Activated CD4-positive, CD25-positive, alpha-beta regulatory T cell treated with anti-CD3 and anti-CD28 coated beads, Interleukin-2, amount 50 U/mL, for 16 hours (primary cell): Measurements from ENCODE around the gene ISG15.

Source experiments
- DNase-seq: peaks from one replicate; pipeline ENCODE4 v3.0.0-alpha.2; 2020; ENCODE audit warnings: low read depth, low spot score

ISG15 gene

DNA sequence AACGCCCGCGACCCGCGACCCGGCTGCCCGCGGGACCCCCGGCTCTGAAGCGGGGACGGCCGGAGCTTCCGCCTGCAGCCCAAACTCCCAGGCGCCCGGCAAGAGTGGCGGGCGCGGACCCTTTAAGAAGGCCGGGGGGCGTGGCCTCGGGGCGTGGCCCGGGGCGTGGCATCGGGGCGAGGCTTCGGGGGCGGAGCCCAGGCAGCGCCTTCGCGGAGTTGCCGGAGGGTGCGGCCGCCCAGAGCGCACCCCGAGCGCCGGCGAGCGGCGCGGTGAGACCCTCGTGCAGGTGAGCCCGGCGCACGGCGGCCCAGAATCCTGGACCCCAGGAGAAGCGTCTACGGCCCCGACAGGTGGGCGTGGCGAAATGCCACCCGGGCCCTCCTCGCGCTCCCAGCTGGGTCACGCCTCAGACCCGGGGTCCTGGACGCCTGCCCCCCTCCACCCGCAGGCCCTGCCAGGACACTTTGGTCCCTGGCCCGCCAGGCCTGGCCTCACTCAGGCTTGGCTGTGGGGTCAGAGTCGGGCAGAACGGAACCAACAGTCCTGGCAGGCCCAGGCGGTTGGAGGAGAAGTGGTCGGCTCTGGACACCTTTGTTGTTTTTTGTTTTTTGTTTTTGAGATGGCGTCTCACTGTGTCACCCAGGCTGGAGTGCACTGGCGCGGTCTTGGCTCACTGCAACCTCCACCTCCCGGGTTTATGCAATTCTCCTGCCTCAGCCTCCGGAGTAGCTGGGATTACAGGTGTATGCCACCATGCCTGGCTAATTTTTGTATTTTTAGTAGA is 46.4 kb downstream of the ISG15 start:
- peak; percentile 80 for DNase-seq

DNA sequence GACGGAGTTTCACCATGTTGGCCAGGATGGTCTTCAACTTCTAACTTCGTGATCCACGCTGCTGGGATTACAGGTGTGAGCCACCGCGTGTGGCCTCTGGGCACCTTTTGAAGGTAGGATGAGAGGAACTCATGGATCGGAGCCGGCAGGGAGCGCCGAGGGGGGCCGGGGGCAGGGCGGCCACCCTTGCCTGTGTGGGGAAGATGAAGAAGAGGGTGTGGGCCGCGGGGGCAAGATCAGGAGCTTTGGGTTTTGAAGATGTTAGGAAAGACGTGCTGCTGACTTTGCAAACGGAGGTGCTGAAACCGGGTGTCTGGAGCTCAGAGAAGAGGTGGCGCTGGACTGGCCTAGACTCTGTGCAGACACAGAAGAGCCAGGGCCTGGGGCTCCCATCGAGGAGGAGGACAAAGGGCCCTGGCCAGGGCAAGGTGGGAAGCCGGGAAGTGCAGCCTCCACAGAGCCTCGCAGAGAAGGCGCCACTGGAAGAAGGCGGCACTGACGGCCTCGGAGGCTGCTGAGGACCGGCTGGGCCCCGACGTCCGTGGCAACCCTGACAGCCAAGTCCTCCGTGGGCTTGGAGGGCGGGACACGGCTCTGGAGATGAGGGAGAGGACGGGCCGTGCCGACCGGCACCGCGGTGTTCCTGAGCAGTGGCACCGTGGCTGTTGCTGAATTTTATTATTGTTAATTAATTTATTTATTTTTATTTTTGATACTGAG is 47.1 kb downstream of the ISG15 start:
- no peak for DNase-seq

DNA sequence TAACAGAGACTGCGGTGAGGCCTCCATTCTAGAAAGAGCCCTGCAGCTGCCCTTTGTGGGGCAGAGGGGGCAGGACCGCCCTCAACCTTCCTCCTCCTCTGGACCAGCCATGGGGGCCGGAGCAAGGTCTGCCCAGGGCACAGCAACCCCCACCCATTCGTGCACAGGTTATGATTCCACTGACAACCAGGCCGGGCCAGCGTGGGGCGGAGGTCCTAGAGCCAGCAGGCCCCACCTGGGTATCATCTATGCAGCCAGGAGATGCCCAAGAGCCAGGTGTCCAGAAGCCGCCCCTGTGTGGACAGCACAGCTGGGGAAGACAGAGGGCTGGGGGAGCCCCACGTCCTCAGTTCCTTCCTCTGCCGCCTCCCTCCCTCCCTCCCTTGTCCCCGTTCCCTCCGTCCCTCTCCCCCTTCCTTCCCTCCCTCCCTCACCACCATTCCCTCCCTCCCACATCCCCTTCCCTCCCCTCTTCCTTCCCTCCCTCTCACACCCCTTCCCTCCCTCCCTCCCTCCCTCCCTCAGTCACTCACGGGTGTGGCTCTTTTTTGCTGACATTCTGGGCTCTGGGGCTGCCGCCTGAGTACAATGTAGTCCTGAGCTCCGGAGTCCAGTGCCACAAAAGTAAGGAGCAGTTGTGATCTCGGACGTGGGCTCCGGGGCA is 48.5 kb downstream of the ISG15 start:
- no peak for DNase-seq

DNA sequence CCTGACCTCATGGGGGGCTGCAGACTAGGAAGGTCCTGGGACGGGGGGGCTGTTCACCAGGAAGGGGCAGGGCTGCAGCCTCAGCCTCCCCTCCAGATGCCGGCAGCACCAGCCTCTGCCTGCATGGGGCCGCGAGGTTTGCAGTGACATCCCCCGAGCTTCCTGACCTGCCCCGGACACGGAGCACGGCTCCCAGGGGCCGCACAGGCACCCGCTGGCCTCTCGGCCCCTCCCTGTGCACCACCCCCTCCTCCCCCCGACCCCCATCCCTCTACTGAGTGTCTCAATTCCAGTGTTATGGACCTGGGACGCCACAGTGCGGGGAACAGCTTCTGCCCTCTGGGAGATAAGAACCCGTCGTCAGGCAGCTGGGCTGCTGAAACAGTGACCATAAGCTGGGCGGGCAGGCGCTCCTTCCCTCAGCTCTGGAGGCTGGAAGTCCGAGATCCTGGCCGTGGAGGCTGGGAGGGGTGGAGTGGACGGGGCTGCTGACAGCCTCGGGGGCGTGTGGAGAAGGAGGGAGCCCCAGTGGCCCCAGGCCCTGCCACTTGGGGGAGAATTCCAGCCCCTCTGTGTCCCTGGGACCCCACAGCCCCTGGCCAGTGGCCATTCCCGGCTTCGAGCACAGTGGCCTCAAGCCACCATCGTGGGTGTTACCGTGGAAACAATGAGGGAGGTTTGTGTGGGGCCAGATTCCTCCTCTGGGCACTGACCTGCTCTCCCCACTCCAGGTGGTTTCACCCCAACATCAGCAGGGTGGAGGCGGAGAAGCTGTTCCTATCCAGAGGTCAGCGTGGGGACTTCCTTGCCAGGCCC is 49.3 kb downstream of the ISG15 start:
- no peak for DNase-seq

DNA sequence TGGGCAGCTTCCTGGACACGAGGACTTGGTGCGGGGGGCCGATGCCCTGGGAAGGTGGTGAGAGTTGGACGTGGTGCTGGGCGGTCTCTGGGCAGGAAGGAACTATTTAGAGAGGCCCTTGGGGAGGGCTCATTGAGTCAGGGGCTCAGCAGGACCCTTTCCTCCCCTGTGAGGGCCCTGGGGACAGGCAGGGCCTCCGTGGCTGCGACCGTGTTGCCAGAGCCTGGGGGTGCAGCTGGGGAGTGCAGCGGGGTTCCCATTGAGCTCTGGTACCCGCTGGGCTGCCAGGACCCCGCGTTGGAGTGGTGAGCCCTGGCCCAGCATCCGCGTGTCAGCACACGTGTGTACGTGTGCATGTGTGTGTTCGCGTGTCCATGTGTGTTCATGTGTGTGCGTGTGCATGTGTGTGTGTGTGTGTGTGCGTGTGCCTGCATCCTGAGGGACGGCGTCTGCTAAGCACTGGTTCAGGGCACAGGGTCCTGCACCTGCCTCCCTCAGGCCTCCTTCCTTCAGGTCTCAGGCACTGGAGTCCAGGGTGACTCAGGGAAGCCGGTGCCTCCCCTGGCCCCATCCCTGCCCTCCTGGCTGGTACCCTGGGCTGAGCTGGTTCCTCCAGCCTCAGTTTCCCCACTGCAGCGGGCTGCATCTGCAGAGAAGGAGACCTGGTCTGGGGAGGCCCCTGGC is 50.1 kb downstream of the ISG15 start:
- no peak for DNase-seq
